Left ventricle myocardium inferior (tissue), 1 donor: Measurements from ENCODE around the gene RPH3AL. TPM values are rescaled to one million over a fixed set of nuclear protein-coding genes. Genes with fewer than 3 reads are reported as not detected.

Experiments
- DNase-seq: peaks from one replicate; pipeline ENCODE4 v3.0.0-alpha.2; 2020
- H3K27ac ChIP-seq: fragments of 200-600 bp; replicated peaks from 2 replicates; pipeline ENCODE4 v1.8.0; 2021
- H3K27me3 ChIP-seq: fragments of 200-600 bp; 2 replicates; pipeline ENCODE4 v1.8.0; 2021; ENCODE audit warnings: low read depth
- H3K36me3 ChIP-seq: fragments of 200-600 bp; 2 replicates; pipeline ENCODE4 v1.8.0; 2021
- H3K4me1 ChIP-seq: fragments of 200-600 bp; 2 replicates; pipeline ENCODE4 v1.8.0; 2021
- H3K4me3 ChIP-seq: fragments of 200-600 bp; 2 replicates; pipeline ENCODE4 v1.8.0; 2021; ENCODE audit warnings: mild to moderate bottlenecking, moderate library complexity
- H3K9me3 ChIP-seq: fragments of 200-600 bp; replicated peaks from 2 replicates; pipeline ENCODE4 v1.8.0; 2021
- CTCF ChIP-seq: fragments of 200-600 bp; IDR thresholded peaks from 2 replicates; pipeline ENCODE4 v1.8.0; 2021; ENCODE audit warnings: antibody characterized with exemption, mild to moderate bottlenecking, borderline replicate concordance
- intact Hi-C: fragments of 100-400 bp; cut with micrococcal nuclease; formaldehyde crosslinking; loops from one replicate; pipeline ENCODE4 v1.11.0; 2022
- total RNA-seq: library from RNA; stranded (reverse); fragmentation: NEBNext Ultra II Directional; extraction: Animal tissue kit (Norgen Biotek cat#: 25700); gene quantifications from one replicate; pipeline ENCODE4 v1.2.1, GENCODE V29; 2021
- donor health status: DM: no; HTN: yes; CAD: no; lungs with severe emphysema.

The RPH3AL gene
- total RNA-seq, 1 donor from 2014 or later, result 4.0 TPM

GRCh38 chr17:306536-307294, 45.9 kb downstream of the RPH3AL start:
- intact Hi-C loops, result no loop called here
- no peak for DNase-seq
- peaks cover 36% of the 10 kb centered on the region for H3K27me3 ChIP-seq
- peaks cover 33% of the 10 kb centered on the region for H3K4me1 ChIP-seq
- no peaks in the 10 kb centered on the region for H3K36me3 ChIP-seq
- H3K9me3 ChIP-seq, result no peaks in the 10 kb centered on the region
- H3K27ac ChIP-seq, result no peak overlapping the region
- H3K4me3 ChIP-seq, result no peak overlapping the region
- TF ChIP-seq CTCF, result no peak

- Histone ChIP-seq H3K4me1 (peaks cover 39% of the 10 kb centered on the region), H3K36me3 (no peaks in the 10 kb centered on the region), H3K9me3 (no peaks in the 10 kb centered on the region), H3K4me3 (no peak overlapping the region), H3K27me3 (peaks cover 32% of the 10 kb centered on the region), H3K27ac (no peak overlapping the region)
- intact Hi-C loops, result no loop called here
- no peak for TF ChIP-seq CTCF
- DNase-seq, result no peak
Measured at GRCh38 chr17:306116-306515, 46.5 kb downstream of the RPH3AL start.

- no peak for DNase-seq
- Histone ChIP-seq H3K4me3 (no peak overlapping the region), H3K27ac (no peak overlapping the region), H3K36me3 (no peaks in the 10 kb centered on the region), H3K27me3 (peaks cover 25% of the 10 kb centered on the region), H3K9me3 (no peaks in the 10 kb centered on the region), H3K4me1 (peaks cover 40% of the 10 kb centered on the region)
- intact Hi-C loops, result no loop called here
- no peak for TF ChIP-seq CTCF
Measured at GRCh38 chr17:305090-305976, 47.3 kb downstream of the RPH3AL start.

GRCh38 chr17:304461-304860, 48.1 kb downstream of the RPH3AL start:
- Histone ChIP-seq H3K36me3 (no peaks in the 10 kb centered on the region), H3K9me3 (no peaks in the 10 kb centered on the region), H3K4me3 (no peak overlapping the region), H3K27me3 (peaks cover 19% of the 10 kb centered on the region), H3K27ac (peak overlapping the region; percentile 38), H3K4me1 (peaks cover 43% of the 10 kb centered on the region)
- DNase-seq, result no peak
- no peak for TF ChIP-seq CTCF
- intact Hi-C loops, result no loop called here

GRCh38 chr17:303168-303567, 49.4 kb downstream of the RPH3AL start:
- no peaks in the 10 kb centered on the region for H3K9me3 ChIP-seq
- DNase-seq, result no peak
- H3K36me3 ChIP-seq, result no peaks in the 10 kb centered on the region
- H3K27ac ChIP-seq, result peak overlapping the region; percentile 87
- H3K4me1 ChIP-seq, result peaks cover 47% of the 10 kb centered on the region
- intact Hi-C loops, result no loop called here
- H3K27me3 ChIP-seq, result peaks cover 15% of the 10 kb centered on the region
- no peak for TF ChIP-seq CTCF
- H3K4me3 ChIP-seq, result no peak overlapping the region
